H54 (cell line): ENCODE measurements around the gene GCSH.

ENCODE experiments used
- DNase-seq: peaks from one replicate; pipeline ENCODE4 v3.0.0; 2011; ENCODE audit warnings: low spot score, mixed read lengths; ENCODE audit not compliant: insufficient read length
- FAIRE-seq: peaks from 3 replicates; lab custom pipeline; 2011; peaks lifted over from hg19 to GRCh38; lab: Jason Lieb, UNC
- POLR2A ChIP-seq: IDR thresholded peaks from 2 replicates; pipeline ENCODE4 v1.6.1; 2011; ENCODE audit warnings: low read depth, mild to moderate bottlenecking, low read length

Gene GCSH

DNA sequence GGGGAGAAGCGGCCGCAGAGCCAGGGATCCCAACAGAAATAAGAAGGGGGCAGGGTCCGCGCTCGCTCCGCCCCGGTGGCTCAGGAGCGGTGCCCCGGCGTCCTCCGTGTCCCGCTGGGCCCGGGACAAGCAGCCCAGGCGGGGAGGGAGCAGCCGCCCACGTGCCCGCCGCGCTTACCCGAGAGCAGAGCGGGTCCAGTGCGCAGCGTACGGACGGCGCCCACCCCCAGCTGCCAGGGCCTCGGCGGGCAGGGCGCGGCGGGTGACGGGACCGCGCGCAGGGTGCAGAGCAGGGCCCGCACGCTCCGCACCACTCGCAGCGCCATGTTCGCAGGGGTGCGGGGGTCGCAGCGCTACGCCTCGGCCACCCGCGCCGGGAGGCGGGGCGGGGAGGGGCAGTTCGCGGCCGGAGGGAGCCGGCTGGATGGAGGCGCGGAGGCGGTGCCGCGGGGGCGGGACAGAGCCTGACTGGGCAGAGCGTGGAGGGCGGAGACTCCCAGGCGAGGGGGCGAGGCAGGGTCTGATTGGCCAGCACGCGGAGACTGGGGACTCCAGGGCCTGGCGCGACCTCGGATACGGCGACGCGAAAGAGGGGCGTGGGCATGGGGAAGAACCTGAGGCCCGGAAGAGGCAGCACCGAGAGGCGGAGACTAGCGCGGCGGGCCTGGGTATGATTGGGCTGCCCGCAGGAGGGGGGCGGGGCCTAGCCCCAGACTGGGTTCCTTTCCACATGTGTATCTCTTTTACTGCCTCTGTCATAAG lies at the start of gene GCSH:
Gene GCSH, minus strand, starts transcription at position 443 of the 762 bp plus-strand sequence. Its CDS starts 117 bp downstream, at position 326.
- peak; percentile 97 for DNase-seq
- peak; percentile 52 for FAIRE-seq
- peak; percentile 59; the same call in 1 of the 2 replicates for TF ChIP-seq POLR2A

DNA sequence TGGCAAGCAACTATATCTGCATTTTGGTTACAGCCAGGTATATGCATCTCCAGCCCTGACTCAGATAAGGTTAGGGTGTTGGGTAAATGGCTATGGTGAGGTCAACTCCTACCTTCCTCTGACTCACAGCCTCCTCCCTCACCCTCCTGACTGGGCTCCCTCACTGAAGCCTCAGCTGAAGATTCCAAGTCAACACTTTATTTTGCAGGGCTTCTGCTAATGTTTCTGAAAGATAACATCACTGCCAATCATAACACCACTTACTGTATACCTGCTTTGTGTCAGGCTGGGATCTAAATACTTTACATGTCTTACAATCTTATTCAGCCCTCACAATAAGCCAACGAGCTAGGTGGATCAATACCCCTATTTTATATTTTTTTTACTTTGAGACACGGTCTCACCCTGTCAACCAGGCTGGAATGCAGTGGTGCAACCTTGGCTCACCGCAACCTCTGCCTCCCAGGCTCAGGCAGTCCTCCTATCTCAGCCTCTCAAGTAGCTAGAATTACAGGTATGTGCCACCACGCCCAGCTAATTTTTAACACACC lies 47.8 kb upstream of the GCSH start:
- FAIRE-seq (no peak), DNase-seq (peak; percentile 54)
- TF ChIP-seq POLR2A, result no peak

GRCh38 chr16:81142864-81143263 lies 46.7 kb upstream of the GCSH start:
- no peak for DNase-seq
- FAIRE-seq, result no peak
- TF ChIP-seq POLR2A, result no peak

DNA sequence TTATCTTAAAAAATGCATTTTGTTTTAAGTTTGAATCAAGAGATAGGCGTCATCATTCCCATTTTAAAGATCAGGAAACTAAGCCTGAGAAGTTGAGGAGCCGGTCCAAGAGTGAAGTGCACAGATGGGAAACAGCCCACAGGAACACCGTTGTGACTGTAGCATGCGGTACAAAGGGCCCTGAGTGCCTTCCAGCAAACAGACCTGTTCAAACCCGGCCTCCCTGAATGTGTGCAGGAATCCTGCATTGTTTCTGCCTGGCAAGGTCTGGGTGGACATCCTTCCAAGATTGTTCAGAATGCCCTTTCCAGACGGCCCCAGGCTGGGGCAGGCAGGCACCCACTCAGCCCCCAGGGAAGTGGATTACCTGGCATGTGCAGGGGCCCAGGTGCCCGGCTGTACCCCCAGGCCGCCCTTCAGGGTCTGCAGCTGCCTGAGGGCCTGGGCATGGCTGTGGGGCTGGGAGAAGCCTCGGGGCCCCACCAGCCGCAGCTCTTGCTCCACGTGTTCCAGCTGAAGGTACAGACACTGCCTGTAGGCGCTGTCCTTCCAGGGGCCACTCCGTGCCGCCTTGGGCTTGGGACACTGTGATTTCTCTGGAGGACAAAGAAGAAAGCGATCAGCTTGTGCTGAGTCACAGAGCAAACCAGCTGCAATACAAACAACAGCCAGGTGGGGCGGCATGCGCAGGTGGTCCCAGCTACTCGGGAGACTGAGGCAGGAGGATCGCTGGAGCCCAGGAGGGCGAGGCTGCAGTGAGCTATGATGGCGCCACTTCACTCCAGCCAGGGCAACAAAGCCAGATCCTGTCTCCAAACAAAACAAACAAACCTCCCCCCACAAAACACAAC lies 45.0 kb upstream of the GCSH start:
- DNase-seq, result no peak
- FAIRE-seq, result no peak
- no peak for TF ChIP-seq POLR2A

DNA sequence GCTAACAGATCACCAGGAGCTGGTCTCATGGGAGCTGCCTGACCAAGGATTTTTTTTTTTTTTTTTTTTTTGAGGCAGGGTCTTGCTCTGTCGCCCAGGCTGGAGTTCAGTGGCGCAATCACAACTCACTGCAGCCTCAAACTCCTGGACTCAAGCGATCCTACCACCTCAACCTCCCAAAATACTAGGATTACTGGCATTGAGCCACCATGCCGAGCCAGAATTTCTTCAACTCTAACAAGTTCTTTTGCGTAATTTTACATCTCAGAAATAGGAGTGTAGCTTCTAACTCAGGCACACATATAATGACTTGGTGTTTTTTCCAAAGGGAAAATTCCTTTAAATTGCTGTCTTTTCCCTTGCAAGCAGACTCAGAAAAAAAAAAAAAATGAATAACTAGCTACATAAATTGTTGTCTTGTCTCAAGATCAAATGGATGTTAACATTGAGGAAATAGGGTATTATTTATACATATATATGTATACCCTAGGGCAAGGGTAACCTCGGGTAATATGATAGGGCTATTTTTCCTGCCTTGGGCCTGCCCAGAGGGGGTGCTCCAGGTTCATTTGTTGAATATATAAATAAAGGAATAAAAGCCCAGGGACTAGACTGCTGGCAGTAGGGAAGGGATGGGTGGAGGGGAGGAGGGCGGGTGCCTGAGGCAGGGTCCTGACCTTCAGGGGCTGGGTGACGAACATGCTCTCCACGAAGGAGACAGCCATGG lies 42.8 kb upstream of the GCSH start:
- FAIRE-seq, result no peak
- no peak for DNase-seq
- TF ChIP-seq POLR2A, result no peak

- FAIRE-seq, result no peak
- DNase-seq, result no peak
- TF ChIP-seq POLR2A, result no peak
These were observed 41.6 kb upstream of the GCSH start for GRCh38 chr16:81137754-81138153.

GRCh38 chr16:81136390-81137335 lies 40.5 kb upstream of the GCSH start:
- FAIRE-seq (no peak), DNase-seq (no peak)
- TF ChIP-seq POLR2A, result no peak

GRCh38 chr16:81130126-81130525 lies 33.9 kb upstream of the GCSH start:
- DNase-seq (no peak), FAIRE-seq (no peak)
- no peak for TF ChIP-seq POLR2A

DNA sequence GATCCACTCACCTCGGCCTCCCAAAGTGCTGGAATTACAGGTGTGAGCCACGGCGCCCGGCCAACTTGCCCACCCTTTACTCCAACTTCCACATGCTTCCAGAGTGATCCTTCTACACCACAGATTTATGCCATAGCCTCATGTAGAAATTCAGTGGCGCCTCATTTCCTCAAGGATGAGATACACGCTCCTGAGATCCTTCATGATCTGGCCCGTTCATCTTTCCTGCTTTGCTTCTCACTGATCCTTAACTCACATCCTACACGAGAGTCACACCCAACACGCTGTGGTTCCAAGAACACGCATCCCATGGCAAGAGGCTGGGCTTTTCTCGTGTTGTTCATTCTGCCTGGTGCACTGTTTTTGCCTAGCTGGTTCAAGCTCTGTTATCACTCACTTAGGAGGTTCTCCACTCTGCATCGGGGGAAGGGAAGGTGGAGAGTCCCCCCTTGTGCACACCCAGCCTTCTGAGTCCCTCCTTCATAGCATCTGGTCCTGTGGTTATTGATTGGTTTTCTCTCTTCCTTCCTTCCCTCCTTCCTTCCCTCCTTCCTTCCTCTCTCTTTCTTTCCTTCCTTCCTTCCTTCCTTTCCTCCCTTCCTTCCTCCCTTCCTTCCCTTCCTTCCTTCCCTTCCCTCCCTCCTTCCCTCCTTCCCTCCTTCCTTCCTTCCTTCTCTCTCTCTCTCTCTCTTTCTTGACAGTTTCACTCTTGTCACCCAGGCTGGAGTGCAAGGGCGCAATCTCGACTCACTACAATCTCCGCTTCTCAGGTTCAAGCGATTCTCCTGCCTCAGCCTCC lies 32.7 kb upstream of the GCSH start:
- no peak for TF ChIP-seq POLR2A
- DNase-seq (no peak), FAIRE-seq (no peak)

DNA sequence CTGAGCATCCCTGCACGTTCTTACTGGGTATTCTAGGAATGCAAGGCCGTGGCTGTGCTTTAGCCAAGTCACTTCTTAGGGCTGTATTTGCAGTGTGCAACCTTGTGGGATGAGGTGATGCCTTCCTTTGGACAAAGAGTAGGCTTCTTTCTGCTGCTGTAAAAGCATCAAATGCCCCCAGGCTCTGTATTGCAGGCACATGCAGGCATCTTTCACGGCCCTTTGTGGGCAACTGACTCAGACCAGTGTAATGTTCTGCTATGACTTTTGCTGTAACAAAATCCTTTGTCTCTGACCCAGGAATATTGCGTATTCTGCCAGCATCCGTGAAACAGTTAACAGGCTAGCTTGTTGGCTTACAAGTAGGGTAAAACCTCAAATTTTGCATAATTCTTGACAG lies 30.9 kb upstream of the GCSH start:
- no peak for FAIRE-seq
- DNase-seq, result peak; percentile 44
- TF ChIP-seq POLR2A, result no peak

DNA sequence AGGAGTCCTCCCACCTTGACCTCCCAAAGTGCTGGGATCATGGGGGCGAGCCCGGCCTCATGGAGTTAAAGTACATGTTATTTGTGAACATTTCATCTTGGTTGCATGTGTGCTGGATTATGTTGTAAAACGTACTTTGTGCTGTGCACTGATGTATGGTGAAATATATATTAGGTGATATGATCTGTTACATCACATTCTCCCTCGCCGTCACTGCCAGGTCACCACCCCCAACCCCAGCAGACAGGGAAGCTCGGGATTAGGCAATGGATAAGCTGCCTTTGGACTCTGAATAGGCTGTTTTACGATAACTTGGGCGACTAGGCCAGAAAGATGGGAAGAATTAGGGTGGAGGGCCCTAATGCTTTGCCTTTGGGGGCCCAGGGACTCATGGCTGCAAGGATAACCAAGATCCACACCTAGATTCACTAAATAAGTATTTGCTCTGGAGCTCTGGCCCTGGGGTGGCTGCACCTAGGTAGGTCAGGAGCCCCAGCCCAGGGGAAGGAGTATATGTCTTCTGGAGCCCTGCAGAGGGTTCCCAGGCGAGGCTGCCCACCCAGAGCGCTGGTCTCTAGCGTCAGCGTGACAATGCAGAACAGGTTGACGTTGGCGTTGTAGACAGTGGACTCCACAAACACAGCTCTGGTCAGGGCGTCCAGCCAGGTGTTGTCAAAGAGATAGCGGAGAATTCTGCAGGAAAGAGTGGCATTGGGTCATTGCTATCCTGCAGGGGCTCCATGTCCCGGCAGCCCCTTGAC lies 27.1 kb upstream of the GCSH start:
- FAIRE-seq, result no peak
- TF ChIP-seq POLR2A, result no peak
- DNase-seq, result no peak

DNA sequence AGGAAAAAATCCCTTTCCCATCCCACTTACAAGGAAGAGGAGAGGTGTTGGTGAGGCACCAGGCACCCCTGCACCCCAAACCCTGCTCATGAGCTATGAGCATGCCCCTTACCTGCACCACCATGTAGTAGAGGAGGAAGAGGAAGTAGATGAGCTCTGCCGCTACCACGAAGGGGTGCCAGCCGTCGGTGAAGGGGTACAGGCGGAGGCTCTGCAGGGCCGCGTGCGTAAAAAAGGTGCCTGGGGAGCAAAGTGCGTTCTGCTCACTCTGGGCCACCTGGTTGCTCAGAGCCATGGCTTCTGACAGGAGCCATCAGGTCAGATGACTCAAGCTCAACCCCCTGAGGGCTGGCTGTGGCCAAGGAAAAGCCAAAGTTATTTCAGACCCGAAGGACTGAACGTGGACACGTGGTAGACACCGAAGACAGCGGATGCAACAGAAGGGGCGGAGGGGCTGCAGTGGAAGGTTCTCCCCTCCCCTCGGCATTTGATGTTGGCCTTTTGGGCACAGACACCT lies 25.3 kb upstream of the GCSH start:
- FAIRE-seq (no peak), DNase-seq (no peak)
- no peak for TF ChIP-seq POLR2A
